ENCODE results near the gene GPC3. TPM values are rescaled to one million over a fixed set of nuclear protein-coding genes. Genes with fewer than 3 reads are reported as not detected.

The GPC3 gene
- polyA plus RNA-seq, 3 donors: not detected

DNA sequence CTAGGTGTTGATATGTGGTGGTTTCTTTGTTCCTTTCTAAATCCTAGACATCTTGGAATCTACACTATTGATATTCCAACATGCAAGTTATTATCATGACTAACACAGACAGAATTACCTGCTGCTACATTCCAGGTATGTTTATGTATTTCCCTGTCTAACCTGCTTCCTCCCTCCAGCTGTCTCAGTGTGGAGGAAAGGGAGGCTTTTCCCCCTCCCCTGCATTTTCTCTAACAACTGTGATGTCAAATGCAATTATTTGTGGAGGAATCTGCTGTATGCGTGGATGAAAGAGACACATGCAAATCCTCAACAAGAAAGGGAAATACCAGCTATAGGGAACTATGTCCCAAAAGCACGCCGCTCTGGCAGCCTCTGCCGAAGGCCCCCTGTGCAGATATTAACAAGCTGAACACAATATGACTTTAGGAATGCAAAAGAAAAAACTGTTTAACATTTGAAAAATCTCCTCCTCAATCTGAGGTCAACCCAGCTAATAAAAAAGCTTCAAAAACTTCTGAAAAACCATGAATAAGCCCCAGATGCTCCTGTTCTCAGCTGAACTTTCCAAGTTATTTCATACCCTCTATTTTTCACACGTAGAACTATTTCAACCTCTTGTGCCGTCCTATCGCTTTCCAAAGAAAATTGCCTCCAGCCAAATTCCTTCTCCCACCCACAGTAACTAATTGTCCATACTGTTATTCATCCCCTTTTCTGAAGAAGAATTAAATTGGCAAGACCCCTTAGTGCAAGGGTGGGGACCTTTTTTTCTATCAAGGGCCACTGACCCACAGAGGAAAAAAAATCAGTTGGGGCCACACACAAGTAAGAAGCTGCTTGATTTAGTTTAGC is 345.0 kb downstream of the GPC3 start:
- H3K4me3 Mint-ChIP-seq: no peak overlapping the region
- intact Hi-C loops (cut with micrococcal nuclease): no loop called here
- peaks cover 0 to 21% (median 0%) of the 10 kb centered on the region in 3 donors for H3K27me3 Mint-ChIP-seq (ENCODE audit: low read depth in 3 of 3)
- peaks cover 4% of the 10 kb centered on the region for H3K4me1 Mint-ChIP-seq
- H3K79me2 ChIP-seq (ENCODE audit: insufficient read depth, low read length): no peaks in the 10 kb centered on the region
- H3K9me3 ChIP-seq (replicated peaks in 1 of 2; ENCODE audit: control insufficient read depth in 1 of 2, insufficient read depth in 1 of 2, low read length in 2 of 2): no peaks in the 10 kb centered on the region
- no peak overlapping the region for H2AFZ ChIP-seq (ENCODE audit: insufficient read depth, low read depth, low read length, poor library complexity, severe bottlenecking)
- DNase-seq: no peak
- WGBS (ENCODE audit: insufficient coverage): 100% methylated on average over 1 of the region's 7 CpGs
- H3K4me2 ChIP-seq (replicated peaks; ENCODE audit: extremely low read depth, low read length, poor library complexity, severe bottlenecking): no peak overlapping the region
- H3K27ac Mint-ChIP-seq: no peak overlapping the region
- peaks cover 5% of the 10 kb centered on the region in 2 donors for H3K4me1 ChIP-seq (ENCODE audit: control insufficient read depth in 1 of 2, insufficient read depth in 2 of 2, low read length in 2 of 2)
- H3K9me3 Mint-ChIP-seq: peaks cover 0 to 3% (median 0%) of the 10 kb centered on the region in 7 donors
- H3K9ac ChIP-seq (ENCODE audit: insufficient read depth, low read length, poor library complexity, severe bottlenecking): no peak overlapping the region
- no peak overlapping the region for H3K27ac ChIP-seq (ENCODE audit: low read depth in 1 of 2, low read length in 2 of 2)
- H3K4me3 ChIP-seq (replicated peaks in 1 of 3; ENCODE audit: low read depth in 2 of 3, low read length in 3 of 3): no peak overlapping the region
- H3K27me3 ChIP-seq (ENCODE audit: control insufficient read depth in 2 of 2, insufficient read depth in 2 of 2, low read length in 2 of 2): no peaks in the 10 kb centered on the region
- no peaks in the 10 kb centered on the region for H4K20me1 ChIP-seq (ENCODE audit: insufficient read depth, low read length)
- no peaks in the 10 kb centered on the region for H3K36me3 Mint-ChIP-seq
- TF ChIP-seq, protein P1, sequence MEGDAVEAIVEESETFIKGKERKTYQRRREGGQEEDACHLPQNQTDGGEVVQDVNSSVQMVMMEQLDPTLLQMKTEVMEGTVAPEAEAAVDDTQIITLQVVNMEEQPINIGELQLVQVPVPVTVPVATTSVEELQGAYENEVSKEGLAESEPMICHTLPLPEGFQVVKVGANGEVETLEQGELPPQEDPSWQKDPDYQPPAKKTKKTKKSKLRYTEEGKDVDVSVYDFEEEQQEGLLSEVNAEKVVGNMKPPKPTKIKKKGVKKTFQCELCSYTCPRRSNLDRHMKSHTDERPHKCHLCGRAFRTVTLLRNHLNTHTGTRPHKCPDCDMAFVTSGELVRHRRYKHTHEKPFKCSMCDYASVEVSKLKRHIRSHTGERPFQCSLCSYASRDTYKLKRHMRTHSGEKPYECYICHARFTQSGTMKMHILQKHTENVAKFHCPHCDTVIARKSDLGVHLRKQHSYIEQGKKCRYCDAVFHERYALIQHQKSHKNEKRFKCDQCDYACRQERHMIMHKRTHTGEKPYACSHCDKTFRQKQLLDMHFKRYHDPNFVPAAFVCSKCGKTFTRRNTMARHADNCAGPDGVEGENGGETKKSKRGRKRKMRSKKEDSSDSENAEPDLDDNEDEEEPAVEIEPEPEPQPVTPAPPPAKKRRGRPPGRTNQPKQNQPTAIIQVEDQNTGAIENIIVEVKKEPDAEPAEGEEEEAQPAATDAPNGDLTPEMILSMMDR (IDR thresholded peaks at IDR 0.05): no peak
- H3K36me3 ChIP-seq (replicated peaks in 1 of 2; ENCODE audit: control insufficient read depth in 1 of 2, insufficient read depth in 2 of 2, low read length in 2 of 2): no peaks in the 10 kb centered on the region

GRCh38 chrX:133639726-133640125 is 345.7 kb downstream of the GPC3 start:
- TF ChIP-seq, protein P1 (IDR thresholded peaks at IDR 0.05): no peak
- Mint-ChIP-seq H3K9me3 (peaks cover 0 to 3% (median 0%) of the 10 kb centered on the region in 7 donors), H3K4me1 (no peaks in the 10 kb centered on the region), H3K4me3 (no peak overlapping the region), H3K27me3 (ENCODE audit: low read depth in 3 of 3) (peaks cover 0 to 21% (median 0%) of the 10 kb centered on the region in 3 donors), H3K36me3 (no peaks in the 10 kb centered on the region), H3K27ac (no peak overlapping the region)
- H3K36me3 ChIP-seq (replicated peaks in 1 of 2; ENCODE audit: control insufficient read depth in 1 of 2, insufficient read depth in 2 of 2, low read length in 2 of 2): no peaks in the 10 kb centered on the region
- no peak overlapping the region for H3K4me2 ChIP-seq (replicated peaks; ENCODE audit: extremely low read depth, low read length, poor library complexity, severe bottlenecking)
- H3K4me1 ChIP-seq (ENCODE audit: control insufficient read depth in 1 of 2, insufficient read depth in 2 of 2, low read length in 2 of 2): no peaks in the 10 kb centered on the region
- H2AFZ ChIP-seq (ENCODE audit: insufficient read depth, low read depth, low read length, poor library complexity, severe bottlenecking): no peak overlapping the region
- intact Hi-C loops (cut with micrococcal nuclease): no loop called here
- H3K79me2 ChIP-seq (ENCODE audit: insufficient read depth, low read length): no peaks in the 10 kb centered on the region
- no peak overlapping the region for H3K9ac ChIP-seq (ENCODE audit: insufficient read depth, low read length, poor library complexity, severe bottlenecking)
- H3K9me3 ChIP-seq (replicated peaks in 1 of 2; ENCODE audit: control insufficient read depth in 1 of 2, insufficient read depth in 1 of 2, low read length in 2 of 2): no peaks in the 10 kb centered on the region
- H3K27me3 ChIP-seq (ENCODE audit: control insufficient read depth in 2 of 2, insufficient read depth in 2 of 2, low read length in 2 of 2): no peaks in the 10 kb centered on the region
- H3K27ac ChIP-seq (ENCODE audit: low read depth in 1 of 2, low read length in 2 of 2): no peak overlapping the region
- no peak overlapping the region for H3K4me3 ChIP-seq (replicated peaks in 1 of 3; ENCODE audit: low read depth in 2 of 3, low read length in 3 of 3)
- WGBS (ENCODE audit: insufficient coverage): no CpG with 5 or more reads among the region's 2 CpGs
- no peak for DNase-seq
- H4K20me1 ChIP-seq (ENCODE audit: insufficient read depth, low read length): no peaks in the 10 kb centered on the region
